Activated CD8-positive, alpha-beta memory T cell treated with anti-CD3 and anti-CD28 coated beads for 4 hours (primary cell): ENCODE data around the gene GRM2.

Experiments
- DNase-seq, 2 donors: peaks; one replicate each; pipeline ENCODE4 v3.0.0-alpha.2; 2020; ENCODE audit warnings: low read depth in 2 of 2

The GRM2 gene

DNA sequence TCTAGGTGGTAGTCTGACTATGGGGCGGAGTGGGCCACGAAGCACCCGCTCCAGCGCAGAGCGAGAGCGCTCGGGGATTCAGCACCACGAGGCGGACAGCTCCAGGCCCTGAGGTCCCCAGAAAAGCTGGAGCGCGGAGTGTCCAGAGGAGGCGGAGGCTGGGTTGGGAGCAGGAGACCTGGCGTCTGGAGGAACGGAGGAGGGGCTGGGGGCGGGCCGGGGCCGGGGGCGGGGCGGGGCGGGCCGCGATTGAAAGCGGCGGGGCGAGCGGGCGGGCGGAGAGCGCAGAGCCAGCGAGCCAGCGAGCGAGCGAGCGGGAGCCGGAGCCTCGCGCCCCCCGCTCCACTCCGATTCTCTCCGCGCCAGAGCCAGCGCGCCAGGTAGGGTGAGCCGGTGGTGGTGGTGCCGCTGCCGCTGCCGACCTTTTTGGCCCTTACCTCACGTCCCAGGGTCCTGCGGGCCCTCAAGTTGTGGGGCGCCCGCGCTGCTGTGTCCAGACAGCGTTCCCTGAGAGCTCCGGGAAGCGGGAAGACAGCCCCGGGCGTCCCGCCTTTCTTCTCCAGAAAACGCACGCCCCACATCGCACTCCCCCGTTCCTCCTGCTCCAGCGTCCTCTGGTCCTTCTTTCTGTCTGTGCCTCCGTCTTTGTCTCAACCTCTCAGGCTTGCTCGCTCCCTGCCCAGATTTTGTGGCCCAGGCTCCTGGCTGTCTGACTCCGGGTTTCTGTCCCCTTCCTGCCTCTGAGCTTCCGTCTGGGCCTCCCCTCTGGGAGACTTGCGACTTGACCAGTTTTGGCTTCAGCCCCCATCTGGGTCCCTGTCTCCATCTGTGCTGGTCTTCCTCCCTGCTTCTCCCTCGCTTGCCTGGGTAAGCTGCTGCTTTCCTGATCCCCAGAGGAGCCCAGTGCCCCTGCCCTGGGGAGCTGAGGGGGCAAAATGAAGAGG, at the start of gene GRM2:
TSS of gene GRM2 (plus strand) at position 281 of the 944 bp plus-strand sequence. CDS start 1,916 bp downstream, outside the sequence.
- DNase-seq: no peak

DNA sequence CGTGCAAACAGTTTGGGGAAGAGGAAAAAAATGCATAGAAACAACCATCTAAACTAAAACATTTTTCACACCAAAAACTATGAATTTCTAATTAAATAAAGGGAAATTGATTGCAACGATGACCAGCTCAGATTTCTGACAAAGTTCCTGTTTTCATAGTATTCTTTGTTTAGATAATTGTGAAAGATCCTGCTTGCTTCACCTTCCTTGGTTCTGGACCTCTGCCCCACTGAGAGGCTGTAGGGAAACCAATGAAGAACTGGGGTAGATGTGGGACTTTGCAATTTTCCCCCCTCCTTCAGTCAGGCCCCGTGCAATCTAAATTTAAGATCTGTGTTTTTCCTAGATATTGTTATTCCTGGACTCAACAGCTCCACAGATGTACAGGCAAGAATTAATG, 49.6 kb upstream of the GRM2 start:
- DNase-seq: no peak

- DNase-seq: no peak
Observed at GRCh38 chr3:51659942-51660341, 46.9 kb upstream of the GRM2 start.

DNA sequence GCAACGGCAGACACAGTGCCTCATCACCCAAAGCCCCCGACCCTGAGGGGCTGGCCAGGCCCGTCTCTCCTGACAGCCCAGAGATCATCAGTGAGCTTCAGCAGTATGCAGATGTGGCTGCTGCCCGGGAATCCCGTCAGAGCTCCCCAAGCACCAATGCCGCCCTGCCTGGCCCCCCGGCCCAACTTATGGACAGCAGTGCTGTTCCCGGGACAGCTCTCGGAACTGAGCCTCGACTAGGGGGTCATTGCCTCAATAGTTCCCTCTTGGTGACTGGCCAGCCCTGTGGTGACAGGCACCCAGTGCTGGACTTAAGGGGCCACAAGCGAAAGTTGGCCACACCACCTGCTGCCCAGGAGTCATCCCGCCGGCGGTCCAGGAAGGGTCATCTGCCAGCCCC, 44.4 kb upstream of the GRM2 start:
- no peak for DNase-seq

DNA sequence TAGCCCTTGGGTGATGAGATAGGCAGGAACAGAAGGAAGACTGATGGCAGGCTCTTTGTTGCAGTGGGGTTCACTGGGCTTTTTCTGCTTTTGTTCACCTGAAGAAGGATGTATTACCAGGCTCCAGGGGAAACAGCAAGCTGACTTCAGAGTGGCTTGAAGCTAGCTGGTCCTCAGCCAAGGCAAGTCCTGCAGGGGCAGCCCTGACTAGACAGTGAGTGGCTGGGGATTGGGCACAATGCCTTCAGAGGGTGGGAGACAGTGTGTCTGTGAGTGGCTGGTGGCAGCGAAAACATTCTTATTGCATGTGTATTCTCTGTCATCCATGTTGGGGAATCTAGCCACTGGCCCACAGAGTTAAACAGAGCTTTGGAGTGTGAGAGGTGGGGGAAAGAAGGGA, 38.1 kb upstream of the GRM2 start:
- DNase-seq: no peak

- DNase-seq: peak; percentile 62 to 63
Observed at GRCh38 chr3:51669241-51670052, 37.4 kb upstream of the GRM2 start.

GRCh38 chr3:51670053-51670822, 36.6 kb upstream of the GRM2 start:
- no peak for DNase-seq

DNA sequence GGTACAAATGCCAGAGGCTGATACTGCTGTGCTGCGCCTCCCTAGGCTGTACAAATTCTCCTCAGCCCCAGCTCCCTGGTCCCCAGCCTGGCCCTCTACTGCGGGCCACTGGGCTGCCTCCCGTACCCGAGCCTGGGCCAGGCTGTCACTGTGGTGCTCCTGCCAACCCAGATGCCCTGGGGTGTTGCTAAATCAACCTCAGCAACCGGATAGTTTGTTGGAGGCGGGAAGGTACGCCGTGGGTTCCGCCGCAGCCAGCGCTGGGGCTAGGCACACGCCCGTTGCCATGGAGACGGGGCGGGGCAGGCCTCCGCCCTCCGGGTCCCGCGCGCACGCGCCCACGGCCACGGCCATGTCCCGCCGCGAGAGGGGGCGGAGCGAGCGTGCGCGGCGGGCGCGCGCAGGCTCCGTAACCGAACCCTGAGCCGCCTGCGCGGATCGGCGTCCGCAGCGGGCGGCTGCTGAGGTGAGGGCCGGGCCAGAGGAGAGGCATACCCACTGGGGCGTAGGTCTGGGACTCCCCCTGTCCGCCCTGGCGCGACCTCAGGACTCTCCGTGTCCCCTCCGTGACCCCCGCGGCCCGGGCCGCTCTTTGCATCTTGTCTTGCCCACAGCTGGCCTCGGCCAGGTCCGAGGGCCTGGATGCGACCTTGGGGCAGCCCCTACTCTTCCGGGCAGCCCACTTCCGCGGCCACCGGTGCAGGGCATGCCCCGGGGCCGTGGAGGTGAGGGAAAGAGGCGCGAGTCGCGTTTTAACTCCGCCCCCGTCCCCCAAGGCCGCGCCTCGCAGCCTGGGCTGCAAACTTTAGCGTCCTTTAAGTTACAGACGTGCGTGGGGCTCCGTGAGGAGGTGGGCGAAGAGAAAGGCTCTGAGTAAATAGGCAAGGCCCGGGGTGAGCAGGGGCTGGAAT, 35.8 kb upstream of the GRM2 start, which contains the start of gene TEX264:
TSS of gene TEX264 (plus strand) at position 430 of the 911 bp plus-strand sequence. CDS start 3,053 bp downstream, outside the sequence.
- DNase-seq: peak; percentile 83

DNA sequence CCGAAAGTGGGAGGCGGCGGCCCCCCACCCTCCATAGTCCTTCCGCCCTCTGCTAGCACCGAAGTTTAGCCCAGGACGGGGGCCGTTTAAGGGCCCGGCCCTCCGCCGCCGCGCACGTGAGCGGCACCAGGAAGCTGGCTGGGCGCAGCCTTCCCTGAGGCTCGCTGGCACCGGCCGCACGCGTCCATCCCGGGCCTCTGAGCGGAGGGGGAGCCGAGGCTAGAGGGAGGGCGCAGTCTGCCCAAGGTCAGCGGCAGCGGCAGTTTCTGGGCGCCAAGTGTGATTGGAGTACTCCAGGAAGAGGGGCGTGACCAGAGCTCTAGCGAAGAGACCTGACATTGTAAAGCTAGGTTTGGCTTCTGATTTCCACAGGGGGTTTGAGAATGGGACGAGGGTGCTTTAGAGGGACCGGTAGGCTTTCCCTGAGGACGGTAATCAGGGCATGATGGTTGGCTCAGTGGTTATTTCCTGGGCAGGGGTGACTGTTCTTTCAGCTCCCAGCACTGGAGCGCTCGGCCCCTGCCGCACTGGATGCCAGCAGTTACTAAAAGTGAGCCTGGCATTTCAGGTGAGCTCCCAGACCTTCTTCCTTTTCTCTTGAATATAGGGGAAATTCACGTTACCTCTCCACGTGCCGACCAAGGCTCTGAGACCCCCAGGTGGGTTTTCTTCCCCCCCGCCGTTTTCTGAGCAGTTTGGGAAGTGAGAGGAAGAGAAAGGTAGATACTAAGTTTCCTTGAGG, 35.0 kb upstream of the GRM2 start:
- DNase-seq: peak in 1 of 2 donors; percentile 22

GRCh38 chr3:51673181-51673801, 33.6 kb upstream of the GRM2 start:
- DNase-seq: no peak

DNA sequence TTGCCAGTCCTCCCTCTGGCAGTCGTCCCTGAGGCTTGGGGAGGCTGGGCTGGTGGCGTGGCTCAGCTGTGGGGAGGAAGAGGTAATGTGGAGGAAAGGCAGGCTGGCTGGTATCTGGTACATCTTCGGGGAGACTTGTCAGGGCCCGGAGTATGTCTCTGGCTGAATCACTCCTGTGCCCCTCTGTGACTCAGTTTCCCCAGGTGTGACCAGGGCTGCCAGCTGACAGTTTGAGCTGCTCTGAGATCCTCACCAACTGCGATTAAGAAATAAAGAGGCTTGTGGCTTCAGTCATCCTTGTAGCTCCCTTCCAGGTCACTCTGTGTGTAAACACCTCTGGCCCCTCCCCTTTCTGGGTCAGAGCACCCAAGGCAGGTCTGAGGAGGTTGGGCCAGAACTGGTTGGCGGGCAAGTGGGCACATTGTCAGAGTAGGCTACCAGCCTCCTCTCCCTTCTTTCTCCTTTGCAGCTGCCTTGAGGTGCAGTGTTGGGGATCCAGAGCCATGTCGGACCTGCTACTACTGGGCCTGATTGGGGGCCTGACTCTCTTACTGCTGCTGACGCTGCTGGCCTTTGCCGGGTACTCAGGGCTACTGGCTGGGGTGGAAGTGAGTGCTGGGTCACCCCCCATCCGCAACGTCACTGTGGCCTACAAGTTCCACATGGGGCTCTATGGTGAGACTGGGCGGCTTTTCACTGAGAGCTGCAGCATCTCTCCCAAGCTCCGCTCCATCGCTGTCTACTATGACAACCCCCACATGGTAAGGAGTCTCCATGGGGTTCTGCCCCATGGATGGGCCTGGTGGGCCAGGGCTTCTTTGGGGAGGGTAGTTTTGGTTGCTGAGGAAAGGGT, 32.8 kb upstream of the GRM2 start:
- no peak for DNase-seq

DNA sequence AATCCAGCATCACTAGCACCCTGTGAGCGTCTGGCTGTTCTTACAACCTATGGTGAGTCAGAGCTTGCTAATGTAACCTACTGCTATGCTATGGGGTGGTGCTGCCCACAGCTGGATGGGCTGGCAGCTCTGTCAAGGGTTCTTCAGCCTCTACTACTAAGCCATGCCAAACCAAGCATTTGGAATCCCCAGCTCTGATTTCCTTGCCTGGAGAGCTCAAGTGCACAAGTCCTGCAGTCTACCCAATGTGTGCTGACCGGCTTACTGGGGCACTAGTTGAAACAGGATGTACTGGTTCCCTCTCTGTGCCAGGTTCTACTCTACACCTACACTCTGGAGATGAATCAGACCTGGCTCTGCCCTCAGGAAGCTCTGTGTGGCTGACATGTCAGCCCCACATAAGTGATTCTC, 31.7 kb upstream of the GRM2 start:
- DNase-seq: no peak

DNA sequence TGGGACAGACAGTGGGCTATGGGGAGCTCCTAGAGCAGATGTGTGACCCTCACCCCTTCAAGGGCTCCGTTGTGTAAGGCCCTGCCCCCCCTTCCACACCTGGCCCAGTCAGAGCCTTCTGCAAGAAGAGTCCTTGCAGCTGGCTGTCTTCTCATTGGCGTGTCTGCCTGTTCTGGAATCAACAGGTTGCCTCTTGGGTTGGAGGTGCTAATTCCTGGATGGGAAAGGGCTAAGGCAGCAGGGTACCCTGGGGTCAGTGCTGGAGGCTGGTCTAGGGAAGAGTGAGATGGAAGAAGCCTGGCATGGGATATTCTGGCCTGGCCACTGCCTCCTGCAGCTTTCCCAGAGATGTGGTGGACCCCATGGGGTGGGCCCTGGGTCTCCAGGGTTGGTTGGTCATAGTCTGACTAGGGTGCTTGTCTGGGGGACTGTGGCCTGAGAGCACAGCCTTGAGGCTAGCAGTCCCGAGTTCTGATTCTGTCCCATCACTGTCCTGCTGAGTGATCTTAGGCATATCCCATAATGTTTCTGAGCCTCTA, 30.7 kb upstream of the GRM2 start:
- DNase-seq: no peak

DNA sequence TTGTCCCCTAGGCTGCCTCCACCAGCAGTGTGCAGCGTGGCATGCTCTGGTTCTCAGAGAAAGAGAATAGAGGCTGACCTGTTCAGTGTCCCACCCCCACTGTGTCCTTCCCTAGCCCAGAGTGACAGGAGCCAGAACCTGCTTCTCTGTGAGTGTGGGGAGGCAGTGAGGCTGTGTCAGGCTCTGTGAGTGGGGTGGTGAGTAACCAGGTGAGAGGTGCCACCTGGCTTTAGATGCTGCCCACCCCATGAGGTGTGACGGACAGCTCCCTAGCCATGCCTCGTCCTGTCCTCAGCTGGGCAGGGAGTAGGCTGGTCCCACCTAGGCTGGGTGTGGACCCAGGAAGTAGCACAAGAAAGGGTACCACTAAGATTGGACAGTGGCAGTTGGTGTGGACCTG, 29.5 kb upstream of the GRM2 start:
- DNase-seq: no peak

- DNase-seq: no peak
Observed at GRCh38 chr3:51678186-51678585, 28.7 kb upstream of the GRM2 start.

DNA sequence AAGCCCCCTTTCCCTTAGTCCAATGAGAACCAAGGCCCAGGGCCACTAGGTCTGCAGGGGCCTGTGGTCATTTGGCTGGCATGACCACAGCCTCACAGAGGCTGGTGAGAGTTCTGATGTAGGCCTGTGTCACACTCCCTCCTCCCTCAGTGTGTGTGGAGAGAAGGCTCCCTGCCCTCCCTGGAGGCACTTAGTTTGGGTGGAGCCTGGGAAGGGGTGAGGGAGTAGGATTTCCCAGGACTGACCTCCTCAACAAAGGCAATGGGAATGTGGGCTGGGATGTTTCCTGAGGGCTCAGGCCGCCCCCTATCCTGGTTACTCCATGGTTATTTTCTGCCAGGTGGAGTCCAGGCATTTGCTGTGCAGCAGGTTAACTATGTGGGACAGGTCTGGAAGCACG, 28.2 kb upstream of the GRM2 start:
- no peak for DNase-seq

- DNase-seq: no peak
Observed at GRCh38 chr3:51679318-51679717, 27.6 kb upstream of the GRM2 start.

GRCh38 chr3:51679777-51680176, 27.1 kb upstream of the GRM2 start:
- no peak for DNase-seq
